DOHH2 (cell line): ENCODE measurements around the gene MANSC4.

Source experiments
- H3F3A ChIP-seq: fragments of 200-600 bp; sonication (generic), shearing (Covaris generic); 2 replicates; pipeline ENCODE4 v1.6.0; 2016; ENCODE audit warnings: antibody characterized with exemption, mild to moderate bottlenecking; ENCODE audit not compliant: control insufficient read depth, insufficient read depth
- H3K27ac ChIP-seq: fragments of 200-600 bp; sonication (generic); 2 replicates; pipeline ENCODE4 v1.5.1; 2014; ENCODE audit warnings: low read depth, mild to moderate bottlenecking, low read length, moderate library complexity
- H3K27me3 ChIP-seq: fragments of 200-600 bp; sonication (generic); 2 replicates; pipeline ENCODE4 v1.6.1; 2014; ENCODE audit warnings: mild to moderate bottlenecking, low read length, mixed read lengths; ENCODE audit not compliant: control insufficient read depth
- H3K36me3 ChIP-seq: fragments of 200-600 bp; sonication (generic); 2 replicates; pipeline ENCODE4 v1.6.1; 2014; ENCODE audit warnings: mild to moderate bottlenecking, low read length, moderate library complexity, mixed read lengths; ENCODE audit not compliant: control insufficient read depth
- H3K4me1 ChIP-seq: fragments of 200-600 bp; sonication (generic); 2 replicates; pipeline ENCODE4 v1.6.1; 2014; ENCODE audit warnings: mild to moderate bottlenecking, low read length, mixed read lengths; ENCODE audit not compliant: control insufficient read depth
- H3K4me2 ChIP-seq: fragments of 200-600 bp; sonication (generic); 2 replicates; pipeline ENCODE4 v1.6.0; 2014; ENCODE audit warnings: mild to moderate bottlenecking, low read length, moderate library complexity
- H3K4me3 ChIP-seq: fragments of 200-600 bp; sonication (generic); 2 replicates; pipeline ENCODE4 v1.5.1; 2014; ENCODE audit warnings: mild to moderate bottlenecking, low read length, mixed read lengths
- H3K79me2 ChIP-seq: fragments of 200-600 bp; sonication (generic); 2 replicates; pipeline ENCODE4 v1.6.1; 2014; ENCODE audit warnings: mild to moderate bottlenecking, low read length, mixed read lengths; ENCODE audit not compliant: control insufficient read depth
- H3K9me2 ChIP-seq: fragments of 200-600 bp; sonication (generic); replicated peaks from 2 replicates; pipeline ENCODE4 v1.6.1; 2014; ENCODE audit warnings: mild to moderate bottlenecking, low read length, mixed read lengths; ENCODE audit not compliant: control insufficient read depth
- H3K9me3 ChIP-seq: fragments of 200-600 bp; sonication (generic); 2 replicates; pipeline ENCODE4 v1.6.1; 2014; ENCODE audit warnings: antibody characterized with exemption, low read length, mixed read lengths; ENCODE audit not compliant: control insufficient read depth, insufficient read depth
- H4K20me1 ChIP-seq: fragments of 200-600 bp; sonication (generic); 2 replicates; pipeline ENCODE4 v1.6.0; 2014; ENCODE audit warnings: low read depth, mild to moderate bottlenecking, antibody characterized with exemption, low read length, moderate library complexity; ENCODE audit not compliant: control insufficient read depth, insufficient read depth
- EZH2phosphoT487 ChIP-seq: fragments of 200-600 bp; sonication (generic); IDR thresholded peaks from 2 replicates; pipeline ENCODE4 v1.6.1; 2017; ENCODE audit warnings: borderline replicate concordance, mild to moderate bottlenecking, antibody characterized with exemption, low read length, moderate library complexity, mixed read lengths
- TF ChIP-seq, protein P1 (sequence below): fragments of 200-600 bp; sonication (generic); IDR thresholded peaks from one replicate; pipeline ENCODE4 v1.5.1; 2014; ENCODE audit warnings: antibody characterized with exemption, mild to moderate bottlenecking, low read depth, low read length; ENCODE audit not compliant: poor library complexity, severe bottlenecking

MANSC4 gene

DNA sequence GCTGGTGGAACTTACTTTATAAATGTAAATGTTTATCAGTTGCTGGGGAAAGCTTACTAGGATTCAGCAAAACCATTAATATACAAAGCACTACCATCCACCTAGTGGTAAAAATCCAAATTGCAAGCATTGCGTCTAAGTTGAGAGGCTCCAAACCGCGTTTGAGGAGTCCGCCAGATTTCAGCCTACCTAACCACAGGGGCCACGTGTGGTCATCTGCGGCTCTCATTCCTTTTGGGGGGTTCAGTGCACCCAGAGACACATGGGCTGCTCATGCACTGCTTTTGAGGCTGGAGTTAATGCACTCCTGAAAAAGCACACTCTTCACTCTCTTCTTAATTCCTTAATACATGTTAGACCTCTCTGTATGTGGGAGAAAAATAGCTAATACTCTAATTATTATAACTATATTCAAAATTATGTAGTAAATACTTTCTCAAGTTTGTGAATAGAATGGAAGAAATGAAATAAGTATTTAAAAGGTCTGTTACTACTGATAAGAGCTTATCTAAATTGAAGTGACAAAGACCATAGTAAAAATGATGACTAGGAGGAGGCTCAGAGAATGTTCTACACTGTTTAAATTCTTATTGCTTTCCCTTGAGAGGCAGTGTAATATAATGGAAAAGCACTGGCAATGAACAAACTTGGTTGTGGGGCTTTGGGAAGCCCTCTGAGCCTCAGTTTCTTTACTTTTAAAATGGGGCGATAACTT lies 41.4 kb upstream of the MANSC4 start:
- H3K79me2 ChIP-seq: no peaks in the 10 kb centered on the region
- 0 out of 2 replicates have a peak, but pooled peaks cover 4% of the 10 kb centered on the region for H3F3A ChIP-seq
- no peaks in the 10 kb centered on the region for H4K20me1 ChIP-seq
- peak overlapping the region; percentile 72 for H3K4me3 ChIP-seq
- H3K36me3 ChIP-seq: no peaks in the 10 kb centered on the region
- peak overlapping the region; percentile 81 for H3K4me2 ChIP-seq
- peak overlapping the region; percentile 80; the same call in 1 of the 2 replicates for H3K27ac ChIP-seq
- peaks cover 61% of the 10 kb centered on the region for H3K4me1 ChIP-seq
- no peaks in the 10 kb centered on the region for H3K9me3 ChIP-seq
- no peaks in the 10 kb centered on the region for H3K27me3 ChIP-seq
- H3K9me2 ChIP-seq: no peaks in the 10 kb centered on the region
- TF ChIP-seq, protein P1, sequence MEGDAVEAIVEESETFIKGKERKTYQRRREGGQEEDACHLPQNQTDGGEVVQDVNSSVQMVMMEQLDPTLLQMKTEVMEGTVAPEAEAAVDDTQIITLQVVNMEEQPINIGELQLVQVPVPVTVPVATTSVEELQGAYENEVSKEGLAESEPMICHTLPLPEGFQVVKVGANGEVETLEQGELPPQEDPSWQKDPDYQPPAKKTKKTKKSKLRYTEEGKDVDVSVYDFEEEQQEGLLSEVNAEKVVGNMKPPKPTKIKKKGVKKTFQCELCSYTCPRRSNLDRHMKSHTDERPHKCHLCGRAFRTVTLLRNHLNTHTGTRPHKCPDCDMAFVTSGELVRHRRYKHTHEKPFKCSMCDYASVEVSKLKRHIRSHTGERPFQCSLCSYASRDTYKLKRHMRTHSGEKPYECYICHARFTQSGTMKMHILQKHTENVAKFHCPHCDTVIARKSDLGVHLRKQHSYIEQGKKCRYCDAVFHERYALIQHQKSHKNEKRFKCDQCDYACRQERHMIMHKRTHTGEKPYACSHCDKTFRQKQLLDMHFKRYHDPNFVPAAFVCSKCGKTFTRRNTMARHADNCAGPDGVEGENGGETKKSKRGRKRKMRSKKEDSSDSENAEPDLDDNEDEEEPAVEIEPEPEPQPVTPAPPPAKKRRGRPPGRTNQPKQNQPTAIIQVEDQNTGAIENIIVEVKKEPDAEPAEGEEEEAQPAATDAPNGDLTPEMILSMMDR: peak; percentile 69
- TF ChIP-seq EZH2phosphoT487: no peak

- no peak overlapping the region for H3K4me3 ChIP-seq
- H3K4me1 ChIP-seq: peaks cover 61% of the 10 kb centered on the region
- no peaks in the 10 kb centered on the region for H3K79me2 ChIP-seq
- no peaks in the 10 kb centered on the region for H3K9me2 ChIP-seq
- H4K20me1 ChIP-seq: no peaks in the 10 kb centered on the region
- H3K36me3 ChIP-seq: no peaks in the 10 kb centered on the region
- no peak overlapping the region for H3K27ac ChIP-seq
- H3K27me3 ChIP-seq: no peaks in the 10 kb centered on the region
- H3K4me2 ChIP-seq: no peak overlapping the region
- TF ChIP-seq, protein P1: no peak
- no peak for TF ChIP-seq EZH2phosphoT487
- H3K9me3 ChIP-seq: no peaks in the 10 kb centered on the region
- 0 out of 2 replicates have a peak, but pooled peaks cover 4% of the 10 kb centered on the region for H3F3A ChIP-seq
Observed at GRCh38 chr12:27820564-27820963, 40.5 kb upstream of the MANSC4 start.

GRCh38 chr12:27818401-27818918 lies 38.4 kb upstream of the MANSC4 start:
- H3K27ac ChIP-seq: no peak overlapping the region
- no peaks in the 10 kb centered on the region for H3K27me3 ChIP-seq
- H3K4me3 ChIP-seq: no peak overlapping the region
- no peaks in the 10 kb centered on the region for H3K79me2 ChIP-seq
- peaks cover 44% of the 10 kb centered on the region for H3K4me1 ChIP-seq
- H3K4me2 ChIP-seq: no peak overlapping the region
- no peaks in the 10 kb centered on the region for H3K9me3 ChIP-seq
- TF ChIP-seq, protein P1: no peak
- TF ChIP-seq EZH2phosphoT487: no peak
- no peaks in the 10 kb centered on the region for H3K36me3 ChIP-seq
- H4K20me1 ChIP-seq: no peaks in the 10 kb centered on the region
- no peaks in the 10 kb centered on the region for H3K9me2 ChIP-seq
- H3F3A ChIP-seq: no peaks in the 10 kb centered on the region
